DOHH2 (cell line): ENCODE results near the gene TOGARAM2.

ENCODE experiments used
- H3F3A ChIP-seq: fragments of 200-600 bp; sonication (generic), shearing (Covaris generic); 2 replicates; pipeline ENCODE4 v1.6.0; 2016; ENCODE audit warnings: antibody characterized with exemption, mild to moderate bottlenecking; ENCODE audit not compliant: control insufficient read depth, insufficient read depth
- H3K27ac ChIP-seq: fragments of 200-600 bp; sonication (generic); 2 replicates; pipeline ENCODE4 v1.5.1; 2014; ENCODE audit warnings: low read depth, mild to moderate bottlenecking, low read length, moderate library complexity
- H3K27me3 ChIP-seq: fragments of 200-600 bp; sonication (generic); 2 replicates; pipeline ENCODE4 v1.6.1; 2014; ENCODE audit warnings: mild to moderate bottlenecking, low read length, mixed read lengths; ENCODE audit not compliant: control insufficient read depth
- H3K36me3 ChIP-seq: fragments of 200-600 bp; sonication (generic); 2 replicates; pipeline ENCODE4 v1.6.1; 2014; ENCODE audit warnings: mild to moderate bottlenecking, low read length, moderate library complexity, mixed read lengths; ENCODE audit not compliant: control insufficient read depth
- H3K4me1 ChIP-seq: fragments of 200-600 bp; sonication (generic); 2 replicates; pipeline ENCODE4 v1.6.1; 2014; ENCODE audit warnings: mild to moderate bottlenecking, low read length, mixed read lengths; ENCODE audit not compliant: control insufficient read depth
- H3K4me2 ChIP-seq: fragments of 200-600 bp; sonication (generic); 2 replicates; pipeline ENCODE4 v1.6.0; 2014; ENCODE audit warnings: mild to moderate bottlenecking, low read length, moderate library complexity
- H3K4me3 ChIP-seq: fragments of 200-600 bp; sonication (generic); 2 replicates; pipeline ENCODE4 v1.5.1; 2014; ENCODE audit warnings: mild to moderate bottlenecking, low read length, mixed read lengths
- H3K79me2 ChIP-seq: fragments of 200-600 bp; sonication (generic); 2 replicates; pipeline ENCODE4 v1.6.1; 2014; ENCODE audit warnings: mild to moderate bottlenecking, low read length, mixed read lengths; ENCODE audit not compliant: control insufficient read depth
- H3K9me2 ChIP-seq: fragments of 200-600 bp; sonication (generic); replicated peaks from 2 replicates; pipeline ENCODE4 v1.6.1; 2014; ENCODE audit warnings: mild to moderate bottlenecking, low read length, mixed read lengths; ENCODE audit not compliant: control insufficient read depth
- H3K9me3 ChIP-seq: fragments of 200-600 bp; sonication (generic); 2 replicates; pipeline ENCODE4 v1.6.1; 2014; ENCODE audit warnings: antibody characterized with exemption, low read length, mixed read lengths; ENCODE audit not compliant: control insufficient read depth, insufficient read depth
- H4K20me1 ChIP-seq: fragments of 200-600 bp; sonication (generic); 2 replicates; pipeline ENCODE4 v1.6.0; 2014; ENCODE audit warnings: low read depth, mild to moderate bottlenecking, antibody characterized with exemption, low read length, moderate library complexity; ENCODE audit not compliant: control insufficient read depth, insufficient read depth
- CTCF ChIP-seq: fragments of 200-600 bp; sonication (generic); IDR thresholded peaks from one replicate; pipeline ENCODE4 v1.5.1; 2014; ENCODE audit warnings: antibody characterized with exemption, mild to moderate bottlenecking, low read depth, low read length; ENCODE audit not compliant: poor library complexity, severe bottlenecking
- EZH2phosphoT487 ChIP-seq: fragments of 200-600 bp; sonication (generic); IDR thresholded peaks from 2 replicates; pipeline ENCODE4 v1.6.1; 2017; ENCODE audit warnings: borderline replicate concordance, mild to moderate bottlenecking, antibody characterized with exemption, low read length, moderate library complexity, mixed read lengths

The TOGARAM2 gene

GRCh38 chr2:29056452-29056851, 75.4 kb downstream of the TOGARAM2 start:
- TF ChIP-seq CTCF (no peak), EZH2phosphoT487 (no peak)
- no peak overlapping the region for H3K4me2 ChIP-seq
- H3K4me1 ChIP-seq = no peaks in the 10 kb centered on the region
- no peaks in the 10 kb centered on the region for H4K20me1 ChIP-seq
- H3K36me3 ChIP-seq = no peaks in the 10 kb centered on the region
- no peaks in the 10 kb centered on the region; the same call in 1 of the 2 replicates for H3K27me3 ChIP-seq
- no peaks in the 10 kb centered on the region for H3K79me2 ChIP-seq
- H3K4me3 ChIP-seq = no peak overlapping the region
- H3K9me2 ChIP-seq = no peaks in the 10 kb centered on the region
- H3K9me3 ChIP-seq = no peaks in the 10 kb centered on the region
- no peaks in the 10 kb centered on the region for H3F3A ChIP-seq
- H3K27ac ChIP-seq = no peak overlapping the region

DNA sequence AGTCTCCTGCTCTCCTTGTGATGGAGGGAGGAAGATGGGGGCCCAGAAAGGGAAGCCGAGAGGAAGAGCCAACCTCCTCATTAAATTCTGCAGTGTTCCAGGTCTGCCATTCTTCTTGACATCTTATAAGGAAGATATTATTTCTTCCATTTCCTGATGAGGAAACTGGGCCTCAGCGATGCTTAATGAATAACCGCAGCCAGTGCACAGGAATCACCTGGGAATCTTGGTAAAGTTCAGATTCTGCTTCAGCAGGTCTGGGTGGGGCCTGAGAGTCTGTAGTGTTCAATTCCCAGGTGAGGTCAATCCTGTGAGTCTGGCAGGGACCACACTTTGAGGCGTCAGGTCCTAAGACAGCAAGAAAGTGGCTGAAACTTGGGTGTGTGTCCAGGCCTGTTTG, 75.9 kb downstream of the TOGARAM2 start:
- H3K36me3 ChIP-seq = no peaks in the 10 kb centered on the region
- H3K27me3 ChIP-seq = no peaks in the 10 kb centered on the region; the same call in 1 of the 2 replicates
- no peak overlapping the region for H3K4me2 ChIP-seq
- no peaks in the 10 kb centered on the region for H3F3A ChIP-seq
- no peak overlapping the region for H3K4me3 ChIP-seq
- no peak overlapping the region for H3K27ac ChIP-seq
- H3K79me2 ChIP-seq = no peaks in the 10 kb centered on the region
- no peaks in the 10 kb centered on the region for H3K4me1 ChIP-seq
- no peaks in the 10 kb centered on the region for H3K9me2 ChIP-seq
- H3K9me3 ChIP-seq = no peaks in the 10 kb centered on the region
- H4K20me1 ChIP-seq = no peaks in the 10 kb centered on the region
- TF ChIP-seq CTCF = no peak
- no peak for TF ChIP-seq EZH2phosphoT487

DNA sequence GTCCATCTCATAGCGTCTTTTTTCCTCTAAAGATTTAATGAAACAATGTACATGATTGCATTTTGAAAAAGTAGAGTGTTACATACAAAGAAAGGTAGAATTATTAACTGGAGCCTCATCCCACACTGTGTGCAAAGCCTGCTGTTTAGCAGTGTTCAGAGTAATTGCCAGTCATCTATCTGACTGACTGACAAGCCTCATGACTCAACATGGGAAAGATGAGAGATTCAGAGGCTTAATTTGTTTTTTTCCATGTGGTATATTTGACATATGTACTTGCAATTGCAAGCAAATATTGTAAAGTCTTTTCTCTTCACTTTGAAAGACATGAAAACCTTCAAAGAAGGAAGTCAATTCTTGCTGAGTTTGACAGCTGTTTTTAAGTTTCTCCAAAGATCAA, 78.5 kb downstream of the TOGARAM2 start:
- Histone ChIP-seq H3K27me3 (no peaks in the 10 kb centered on the region; the same call in 1 of the 2 replicates), H3K4me3 (no peak overlapping the region), H4K20me1 (no peaks in the 10 kb centered on the region), H3K36me3 (no peaks in the 10 kb centered on the region), H3K27ac (no peak overlapping the region), H3K9me2 (no peaks in the 10 kb centered on the region), H3K4me2 (no peak overlapping the region), H3K4me1 (no peaks in the 10 kb centered on the region), H3F3A (no peaks in the 10 kb centered on the region), H3K9me3 (no peaks in the 10 kb centered on the region), H3K79me2 (no peaks in the 10 kb centered on the region)
- TF ChIP-seq CTCF (no peak), EZH2phosphoT487 (no peak)

DNA sequence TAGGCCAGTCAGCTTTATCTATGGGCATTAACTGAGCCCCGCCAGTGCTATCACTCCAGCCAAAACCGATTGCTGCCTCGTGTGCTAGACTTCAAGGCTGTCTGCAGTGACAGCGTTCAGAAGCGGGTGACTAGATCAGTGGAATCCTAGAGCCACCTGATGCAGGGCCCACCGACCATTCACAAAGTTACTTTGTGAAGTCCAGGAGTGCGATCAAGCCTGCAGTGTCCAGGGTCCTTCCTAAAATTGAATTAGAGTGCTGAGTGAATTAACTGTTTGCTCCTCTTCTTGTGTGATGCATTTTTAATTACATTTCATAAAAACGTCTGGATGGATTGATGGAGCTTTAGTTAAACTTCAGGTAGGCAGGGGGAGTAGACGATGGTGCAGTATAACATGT, 79.3 kb downstream of the TOGARAM2 start:
- Histone ChIP-seq H3K27me3 (no peaks in the 10 kb centered on the region; the same call in 1 of the 2 replicates), H3K79me2 (no peaks in the 10 kb centered on the region), H3K4me1 (no peaks in the 10 kb centered on the region), H4K20me1 (no peaks in the 10 kb centered on the region), H3F3A (no peaks in the 10 kb centered on the region), H3K4me3 (no peak overlapping the region), H3K27ac (no peak overlapping the region), H3K9me2 (no peaks in the 10 kb centered on the region), H3K4me2 (no peak overlapping the region), H3K9me3 (no peaks in the 10 kb centered on the region), H3K36me3 (no peaks in the 10 kb centered on the region)
- TF ChIP-seq CTCF = no peak
